HG03457 (cell line): ENCODE results near the gene S100A7A.
"Not testable (repeated sequence)": the region's sequence is repeated elsewhere in the genome, so short reads cannot be mapped to it uniquely, and the experiment has no call there.

Experiments
- ATAC-seq: cut with Tn5 transposase; IDR thresholded peaks from one replicate; pipeline ENCODE4 v1.9.1; 2021; ENCODE audit warnings: moderate number of reproducible peaks; ENCODE audit not compliant: unreplicated experiment

Gene S100A7A

DNA sequence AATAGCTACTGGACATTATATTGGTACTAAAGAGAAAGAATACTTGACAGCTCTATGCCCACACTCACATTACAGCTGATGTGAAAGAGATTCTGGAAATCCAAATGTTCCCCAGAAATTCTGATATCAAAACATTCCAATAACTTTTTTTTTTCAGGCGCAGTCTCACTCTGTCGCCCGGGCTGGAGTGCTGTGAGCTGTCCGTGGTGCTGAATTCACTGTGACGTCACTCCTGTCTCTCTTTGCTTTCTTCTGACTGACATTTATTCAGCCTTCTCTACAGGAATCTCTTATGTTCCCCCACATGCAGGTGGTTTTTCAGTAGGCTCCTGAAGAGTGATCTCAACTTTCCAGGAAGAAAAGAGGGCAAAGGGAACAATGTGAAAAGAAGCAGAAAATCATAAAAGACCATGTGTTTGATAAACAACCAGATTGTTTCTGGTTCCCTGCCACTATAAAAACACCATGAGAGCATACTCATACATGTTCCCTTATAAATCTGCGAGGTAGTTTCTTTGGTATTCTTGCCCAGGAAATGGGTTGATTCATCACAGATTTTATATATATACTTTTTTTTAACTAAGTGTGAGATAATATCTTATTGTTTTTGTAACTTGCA lies 6.2 kb downstream of the S100A7A start:
- ATAC-seq, result no peak

- ATAC-seq, result no peak
Measured at GRCh38 chr1:153426809-153427208, 10.5 kb downstream of the S100A7A start.

- no peak for ATAC-seq
Measured at GRCh38 chr1:153428073-153428638, 11.8 kb downstream of the S100A7A start.

DNA sequence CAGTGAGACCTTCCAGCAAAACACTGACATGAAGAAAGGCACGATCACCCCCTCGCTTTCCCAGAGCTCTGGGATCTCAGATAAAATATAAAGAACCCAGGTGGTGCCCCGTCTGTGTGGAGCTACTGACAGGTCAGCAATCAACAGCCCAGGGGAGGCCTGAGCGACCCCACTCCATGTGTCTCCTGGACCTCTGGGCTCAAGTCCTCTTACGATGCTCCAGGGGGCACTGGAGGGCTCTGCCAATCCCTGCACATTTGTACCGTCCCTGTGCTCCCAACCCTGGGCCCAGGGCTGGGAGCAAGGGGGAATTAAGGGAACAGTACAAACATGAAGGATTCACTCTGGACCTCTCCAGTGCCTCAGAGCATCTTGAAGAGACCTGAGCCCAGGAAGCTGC lies 12.5 kb downstream of the S100A7A start:
- ATAC-seq, result no peak

GRCh38 chr1:153429266-153430165 lies 13.2 kb downstream of the S100A7A start:
- no peak for ATAC-seq

- ATAC-seq, result no peak
Measured at GRCh38 chr1:153430166-153430553, 13.8 kb downstream of the S100A7A start.

- ATAC-seq, result no peak
Measured at GRCh38 chr1:153430561-153430960, 14.2 kb downstream of the S100A7A start.

DNA sequence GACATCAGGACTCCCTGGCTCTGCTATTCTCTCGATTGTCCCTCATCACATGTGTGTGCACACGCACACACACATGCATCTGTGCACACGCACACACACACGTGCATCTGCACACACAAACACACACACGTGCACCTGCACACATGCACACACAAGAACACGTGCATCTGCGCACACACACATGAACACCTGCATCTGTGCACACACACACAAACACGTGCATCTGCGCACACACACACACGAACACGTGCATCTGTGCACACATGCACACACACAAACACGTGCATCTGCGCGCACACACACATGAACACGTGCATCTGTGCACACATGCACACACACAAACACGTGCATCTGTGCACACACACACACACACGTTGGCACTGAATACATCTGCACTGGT lies 14.7 kb downstream of the S100A7A start:
- no peak for ATAC-seq

DNA sequence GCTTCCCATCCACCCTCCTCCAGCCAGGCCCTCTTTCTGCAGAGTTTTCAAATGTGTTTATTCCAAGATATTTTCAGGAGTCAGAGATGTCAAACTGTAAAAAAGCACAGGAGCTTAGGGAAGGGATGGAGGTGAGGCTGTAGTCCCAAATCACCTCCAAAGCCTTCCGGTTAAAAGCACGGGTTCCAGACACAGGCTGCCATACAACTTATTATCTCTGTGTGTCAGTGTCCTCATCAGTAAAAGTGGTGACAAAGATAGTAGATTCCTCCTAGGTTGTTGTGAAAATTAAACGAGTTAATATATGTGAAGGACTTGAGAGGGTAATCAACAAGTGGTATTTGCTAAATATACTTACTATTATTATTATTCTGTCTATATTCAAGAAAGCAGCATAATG lies 15.1 kb downstream of the S100A7A start:
- no peak for ATAC-seq

GRCh38 chr1:153431928-153432327 lies 15.6 kb downstream of the S100A7A start:
- no peak for ATAC-seq

DNA sequence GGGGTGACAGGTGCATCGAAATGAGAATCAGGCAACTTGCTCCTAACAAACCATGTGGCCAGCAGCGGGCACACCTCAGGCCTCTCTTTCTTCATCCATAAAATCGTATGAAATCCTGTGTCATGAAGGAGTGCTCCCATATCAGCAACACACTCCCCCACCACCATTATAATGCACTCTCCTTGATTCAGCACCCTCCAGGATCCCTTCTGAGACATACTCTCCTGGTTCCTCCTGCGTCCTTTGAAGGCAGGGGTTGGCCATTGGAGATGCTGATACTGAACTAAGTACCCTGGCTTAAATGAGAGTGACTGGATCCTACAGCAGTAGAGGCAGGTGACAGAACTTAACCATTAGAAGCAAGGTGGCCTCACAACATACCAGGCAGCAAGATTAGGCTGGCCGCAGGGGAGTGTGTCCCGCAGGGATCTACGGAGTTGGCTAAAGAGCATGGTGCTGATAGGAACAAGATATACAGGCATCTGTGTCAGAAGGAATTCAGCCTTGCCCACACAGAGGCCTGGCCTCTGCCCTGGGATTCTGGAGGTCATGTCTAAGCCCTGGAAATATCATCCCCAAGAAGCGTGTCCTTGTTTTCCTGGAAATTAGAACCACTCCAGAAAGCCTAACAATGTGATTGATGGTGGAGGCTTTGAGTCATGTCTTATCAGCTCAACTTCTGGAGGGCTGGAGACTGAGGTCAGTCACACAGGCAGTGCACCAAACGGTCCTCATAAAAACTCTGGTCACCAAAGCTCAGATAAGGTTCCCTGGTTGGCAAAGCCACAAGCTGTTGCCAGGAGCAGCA lies 16.8 kb downstream of the S100A7A start:
- ATAC-seq, result no peak

- ATAC-seq, result no peak
Measured at GRCh38 chr1:153434746-153435455, 18.6 kb downstream of the S100A7A start.

GRCh38 chr1:153437236-153437635 lies 20.9 kb downstream of the S100A7A start:
- no peak for ATAC-seq

- no peak for ATAC-seq
Measured at GRCh38 chr1:153438599-153438998, 22.3 kb downstream of the S100A7A start.

DNA sequence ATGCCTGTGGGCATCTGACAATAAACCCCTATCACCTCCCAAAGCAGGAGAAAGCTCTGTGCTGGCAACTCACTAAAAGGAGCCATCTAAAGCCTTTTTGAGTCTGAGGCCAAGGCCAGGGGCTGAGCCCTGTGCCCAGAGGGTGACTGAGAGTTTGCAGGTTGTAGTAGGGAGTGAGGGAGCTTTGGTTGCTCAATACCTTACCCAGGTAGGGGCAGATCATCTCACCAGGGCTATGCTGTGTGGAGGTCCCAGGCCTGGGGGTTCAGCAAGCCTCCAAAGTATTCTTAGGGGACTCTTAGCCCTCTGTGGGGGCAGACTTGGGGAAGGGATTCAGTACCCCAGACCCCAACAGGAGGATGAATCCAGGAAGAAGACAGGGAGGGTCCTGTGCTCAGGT lies 23.0 kb downstream of the S100A7A start:
- no peak for ATAC-seq

GRCh38 chr1:153441238-153441755 lies 25.0 kb downstream of the S100A7A start:
- ATAC-seq, result no peak

DNA sequence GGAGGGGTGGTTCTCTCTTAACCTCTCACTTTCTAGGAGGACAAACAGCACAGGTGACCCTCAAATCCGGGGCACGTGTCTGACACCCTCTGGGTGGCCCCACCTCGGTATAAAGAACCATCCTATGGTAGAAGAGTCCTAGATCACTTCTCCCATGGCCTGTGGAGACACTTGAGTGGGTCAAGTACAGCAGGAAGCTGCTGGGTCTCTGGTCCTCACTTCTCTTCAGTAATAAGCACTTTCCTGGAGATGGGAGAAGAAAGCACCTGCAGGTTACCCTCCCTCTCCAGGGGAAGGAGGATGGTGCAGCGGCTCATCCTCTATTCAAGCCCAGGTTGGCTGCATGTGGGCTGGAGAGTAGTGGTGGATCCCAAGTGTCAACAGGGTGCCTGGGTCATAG lies 27.2 kb downstream of the S100A7A start:
- no peak for ATAC-seq

- no peak for ATAC-seq
Measured at GRCh38 chr1:153444078-153444477, 27.8 kb downstream of the S100A7A start.

DNA sequence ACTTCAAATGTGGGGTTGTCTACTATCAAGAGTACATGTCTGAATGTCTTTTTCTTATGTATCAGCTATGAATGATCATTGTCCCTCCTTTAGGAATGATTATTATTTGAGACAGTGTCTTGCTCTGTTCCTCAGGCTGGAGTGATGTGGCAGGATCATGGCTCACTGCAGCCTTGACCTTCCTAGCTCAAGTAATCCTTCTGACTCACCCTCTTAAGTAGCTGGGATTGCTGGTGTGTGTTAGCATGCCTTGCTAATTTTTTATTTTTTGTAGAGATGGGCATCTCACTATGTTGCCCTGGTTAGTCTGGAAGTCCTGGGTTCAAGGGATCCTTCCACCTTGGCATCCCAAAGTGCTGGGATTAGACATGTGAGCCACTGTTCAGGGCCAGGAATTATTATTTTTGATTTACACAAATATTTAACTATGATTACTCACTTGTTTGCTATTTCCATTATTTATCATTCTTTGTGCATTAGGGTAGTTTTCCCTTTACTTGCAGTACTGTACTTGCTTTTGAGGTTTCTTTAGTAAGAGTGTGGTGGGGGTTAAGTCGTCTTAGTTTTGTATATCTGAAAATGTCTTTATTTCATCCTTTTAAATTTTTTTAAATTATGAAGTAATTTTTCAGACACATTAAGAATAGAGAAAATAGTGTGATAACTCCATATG lies 31.3 kb downstream of the S100A7A start:
- no peak for ATAC-seq

DNA sequence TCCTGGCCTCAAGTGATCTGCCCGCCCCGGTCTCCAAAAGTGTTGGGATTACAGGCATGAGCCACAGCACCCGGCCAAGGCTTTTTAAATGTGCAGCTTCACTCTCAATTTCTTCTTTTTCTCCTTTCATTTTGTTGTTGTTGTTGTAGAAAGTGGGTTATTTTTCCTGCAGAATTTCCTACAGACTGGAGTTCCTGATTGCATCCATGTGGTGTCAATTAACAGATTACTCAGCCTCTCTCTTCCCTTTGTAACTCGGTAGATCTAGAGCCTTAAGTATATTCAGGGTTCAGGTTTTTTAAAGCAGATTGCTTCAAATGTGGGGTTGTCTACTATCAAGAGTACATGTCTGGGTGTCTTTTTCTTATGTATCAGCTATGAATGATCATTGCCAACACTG lies 32.5 kb downstream of the S100A7A start:
- not testable (repeated sequence) for ATAC-seq
